Putamen (tissue), 1 donor: ENCODE results near the gene DYNC1LI1.

Experiments
- DNase-seq: peaks from one replicate; pipeline ENCODE4 v3.0.0-alpha.2; 2016; ENCODE audit warnings: low spot score

DYNC1LI1 gene

DNA sequence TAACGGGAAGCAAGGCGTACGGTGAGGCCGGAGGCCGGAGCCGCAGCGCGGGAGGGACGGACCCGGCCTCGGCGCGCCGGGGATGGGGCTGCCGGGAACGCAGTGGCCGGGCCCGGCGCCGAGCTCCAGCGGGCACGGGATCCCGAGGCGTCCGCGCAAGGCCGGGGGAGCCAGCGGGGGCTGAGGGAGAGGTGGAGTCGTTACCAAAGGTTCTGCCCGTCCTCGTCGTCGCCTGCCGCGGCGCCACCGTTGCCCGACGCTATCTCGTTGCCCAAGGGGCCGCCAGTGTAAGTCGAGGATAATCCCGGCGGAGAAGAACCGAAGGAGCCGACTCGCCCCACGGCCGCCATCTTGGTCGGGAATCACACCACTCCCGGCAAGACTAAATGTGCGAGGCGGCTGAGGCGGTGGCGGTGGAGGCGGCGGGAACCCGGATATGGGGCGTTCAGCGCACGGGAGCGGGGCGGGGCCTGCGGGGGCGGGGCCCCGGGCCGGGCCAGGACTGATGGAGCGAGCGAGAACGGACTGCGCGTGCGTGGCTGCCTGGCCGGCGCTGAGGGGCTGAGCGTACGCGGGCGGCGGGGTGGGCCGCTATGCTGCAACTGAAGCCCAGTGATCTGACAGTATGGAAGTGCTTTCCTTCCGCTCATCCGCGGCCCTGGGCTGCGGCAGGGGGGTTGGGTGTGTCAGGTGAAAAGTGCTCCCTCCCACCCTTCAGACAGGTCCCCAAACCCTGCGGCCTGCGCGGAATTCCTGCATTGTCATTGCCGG lies at the start of gene DYNC1LI1:
DYNC1LI1 (minus strand) TSS at position 438 of the 771 bp plus-strand sequence; CDS start at position 350, 88 bp downstream.
- DNase-seq = peak; percentile 94

DNA sequence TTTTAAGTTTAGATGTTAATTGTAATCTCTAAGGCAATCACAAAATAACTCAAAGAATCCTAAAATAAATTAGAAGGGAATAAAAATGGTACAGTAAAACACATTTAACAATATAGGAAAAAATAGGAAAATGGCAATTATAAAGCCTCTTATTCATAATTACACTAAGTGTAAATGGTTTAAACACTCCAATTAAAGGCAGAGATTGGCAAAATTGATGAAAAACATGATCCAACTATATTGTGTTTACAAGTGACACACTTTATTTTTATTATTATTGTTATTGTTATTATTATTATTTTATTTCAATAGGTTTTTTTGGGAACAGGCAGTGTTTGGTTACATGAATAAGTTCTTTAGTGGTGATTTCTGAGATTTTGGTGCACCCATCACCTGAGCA lies 48.7 kb upstream of the DYNC1LI1 start:
- DNase-seq = no peak

DNA sequence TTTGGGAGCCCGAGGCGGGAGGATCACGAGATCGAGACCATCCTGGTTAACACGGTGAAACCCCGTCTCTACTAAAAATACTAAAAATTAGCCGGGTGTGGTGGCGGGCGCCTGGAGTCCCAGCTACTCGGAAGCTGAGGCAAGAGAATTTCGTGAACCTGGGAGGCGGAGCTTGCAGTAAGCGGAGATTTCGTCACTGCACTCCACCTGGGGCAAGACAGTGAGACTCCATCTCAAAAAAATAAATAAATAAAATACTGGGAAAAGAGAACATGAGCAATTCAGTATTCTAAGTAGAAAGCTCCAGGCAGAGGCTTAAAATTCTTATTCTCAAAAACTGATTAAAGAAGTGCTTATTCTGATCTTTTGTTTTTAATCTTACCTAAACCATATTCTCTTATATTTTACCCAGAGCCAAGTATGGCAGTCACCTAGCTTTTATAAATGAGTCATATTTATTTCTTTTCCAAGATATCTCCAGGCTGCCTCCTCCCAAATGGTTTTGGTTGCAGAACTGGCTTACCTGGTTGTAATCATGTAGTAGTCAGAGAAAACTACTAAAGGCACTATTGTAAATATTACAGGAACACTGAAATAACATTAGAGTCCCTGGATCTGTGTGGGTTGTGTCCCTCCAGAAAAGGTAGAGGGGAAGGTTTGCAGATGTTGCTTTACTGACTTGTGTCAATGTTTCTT lies 45.8 kb upstream of the DYNC1LI1 start:
- DNase-seq = no peak

DNA sequence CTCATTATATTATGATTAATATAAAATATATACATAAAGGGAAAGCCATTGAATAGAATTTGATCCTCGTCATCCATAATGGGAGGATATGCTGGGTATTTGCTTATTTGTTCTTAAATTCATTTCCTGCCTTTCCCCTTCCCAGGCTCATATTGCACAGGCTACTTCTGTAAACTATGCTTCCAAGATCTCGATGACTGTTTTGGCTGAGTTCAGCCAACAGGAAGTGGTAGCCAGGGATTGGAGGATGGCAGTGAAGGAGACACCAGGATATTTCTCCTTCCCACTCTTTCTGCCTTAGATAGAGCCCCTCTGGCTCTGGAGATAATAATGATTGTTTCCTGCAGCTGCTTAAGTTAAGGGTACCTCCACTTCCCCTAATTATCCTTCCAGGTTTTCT lies 44.3 kb upstream of the DYNC1LI1 start:
- DNase-seq = no peak

DNA sequence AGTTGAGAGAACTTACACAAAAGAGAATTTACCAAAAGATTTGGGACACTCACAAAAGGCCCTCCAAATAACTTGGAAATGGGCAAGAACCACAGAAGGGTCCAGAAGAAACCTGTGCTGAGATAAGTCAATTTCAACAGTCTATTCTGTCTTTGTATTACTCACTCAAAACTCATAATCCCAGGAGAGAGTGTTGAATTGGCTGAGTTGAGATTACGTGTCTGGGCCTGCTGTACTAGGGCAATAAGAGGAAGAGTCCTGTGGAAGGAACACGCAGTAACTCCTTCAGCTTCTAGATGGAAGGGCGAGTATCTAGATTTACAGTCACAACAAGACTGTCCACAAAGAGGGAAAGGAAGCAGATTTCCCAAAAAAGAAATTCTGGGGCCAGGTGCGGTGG lies 42.5 kb upstream of the DYNC1LI1 start:
- no peak for DNase-seq

DNA sequence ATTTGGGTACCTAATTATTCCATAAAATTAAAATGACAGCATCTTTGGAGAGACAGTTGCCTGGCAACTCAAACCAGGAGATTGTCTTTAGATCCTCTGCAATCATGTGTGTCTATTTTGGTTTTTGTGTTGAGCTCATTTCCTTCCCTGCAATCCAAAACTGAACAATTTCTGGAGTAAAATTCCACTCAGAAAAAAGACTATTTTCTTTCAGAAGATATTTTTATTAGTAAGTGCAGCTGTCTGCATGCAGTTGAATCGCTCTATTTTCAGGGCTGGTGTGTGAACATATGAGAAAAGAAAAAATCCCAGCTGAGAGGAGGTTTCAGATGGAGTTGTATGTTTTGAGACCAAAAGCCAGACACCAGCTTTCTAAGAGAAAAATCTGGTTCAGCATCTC lies 41.9 kb upstream of the DYNC1LI1 start:
- peak; percentile 35 for DNase-seq

DNA sequence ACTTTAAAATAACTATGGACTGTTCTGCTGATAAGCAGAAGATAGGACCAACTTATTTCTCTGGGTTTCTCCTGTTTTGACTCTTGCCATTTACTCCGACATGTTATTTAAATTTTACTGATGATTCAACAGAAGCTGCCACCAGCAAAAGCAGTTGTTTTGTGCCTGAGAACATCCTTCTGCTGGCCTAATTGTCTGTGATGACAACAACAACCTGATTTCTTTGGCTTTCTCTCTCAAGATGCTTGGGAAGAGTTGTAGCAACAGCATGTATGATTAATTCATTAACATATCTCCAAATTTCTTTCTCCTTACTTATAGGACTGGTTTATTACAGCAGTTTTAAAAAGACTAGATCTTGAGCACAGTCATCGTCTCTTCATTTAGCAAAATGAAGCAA lies 36.9 kb upstream of the DYNC1LI1 start:
- no peak for DNase-seq

DNA sequence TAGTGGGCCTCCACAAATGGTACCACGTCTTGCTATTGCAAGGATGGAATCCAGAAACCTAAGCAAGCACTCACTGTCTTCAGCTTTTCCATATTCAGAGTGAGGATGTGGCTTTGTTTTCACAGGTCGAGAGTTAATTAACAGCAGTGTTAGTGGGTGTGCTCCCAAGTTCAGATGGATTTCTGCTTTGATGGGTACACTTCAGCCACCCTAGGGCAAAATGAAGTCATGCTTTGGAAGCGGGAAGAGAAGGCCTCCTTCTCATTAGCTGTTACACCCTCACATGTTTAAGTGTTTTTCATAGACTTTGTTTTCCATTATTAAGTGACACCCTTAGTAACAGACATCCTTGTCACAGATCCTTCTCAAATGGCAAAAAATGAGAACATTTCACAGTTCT lies 36.3 kb upstream of the DYNC1LI1 start:
- DNase-seq = no peak

DNA sequence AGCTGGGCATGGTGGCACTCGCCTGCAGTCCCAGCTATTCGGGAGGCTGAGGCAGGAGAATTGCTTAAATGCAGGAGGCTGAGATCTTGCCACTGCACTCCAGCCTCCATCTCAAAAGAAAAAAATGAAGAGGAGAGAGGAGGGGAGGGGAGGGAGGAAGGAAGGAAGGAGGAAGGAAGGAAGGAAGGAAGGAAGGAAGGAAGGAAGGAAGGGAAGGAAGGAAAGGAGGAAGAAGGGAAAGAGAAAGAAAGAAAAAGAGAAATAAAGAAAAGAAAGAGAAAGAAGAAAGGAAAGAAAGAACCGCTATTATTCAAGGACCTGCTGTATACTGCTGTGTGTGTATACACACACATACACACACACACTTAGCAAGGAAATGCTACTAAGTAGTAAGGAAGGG lies 35.6 kb upstream of the DYNC1LI1 start:
- no peak for DNase-seq

DNA sequence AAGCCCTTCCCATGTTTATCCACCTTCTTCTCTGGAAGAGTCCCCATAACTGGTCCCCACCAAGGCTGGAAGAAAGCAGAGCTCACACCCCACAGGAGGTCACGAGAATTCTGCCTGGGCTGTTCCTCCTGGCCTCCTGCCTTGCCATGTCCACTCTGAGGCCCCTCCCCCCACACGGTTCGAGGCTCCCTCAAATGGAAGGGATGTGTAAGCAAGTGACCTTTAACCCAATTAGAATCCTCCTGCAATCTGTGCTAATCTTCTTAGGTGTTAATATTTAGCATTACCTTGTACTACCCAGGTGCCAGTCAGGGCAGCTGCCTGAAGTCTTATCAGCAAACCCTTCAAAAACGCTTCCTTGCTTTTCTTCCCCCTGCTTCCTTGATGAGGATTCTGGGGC lies 32.4 kb upstream of the DYNC1LI1 start:
- DNase-seq = no peak

DNA sequence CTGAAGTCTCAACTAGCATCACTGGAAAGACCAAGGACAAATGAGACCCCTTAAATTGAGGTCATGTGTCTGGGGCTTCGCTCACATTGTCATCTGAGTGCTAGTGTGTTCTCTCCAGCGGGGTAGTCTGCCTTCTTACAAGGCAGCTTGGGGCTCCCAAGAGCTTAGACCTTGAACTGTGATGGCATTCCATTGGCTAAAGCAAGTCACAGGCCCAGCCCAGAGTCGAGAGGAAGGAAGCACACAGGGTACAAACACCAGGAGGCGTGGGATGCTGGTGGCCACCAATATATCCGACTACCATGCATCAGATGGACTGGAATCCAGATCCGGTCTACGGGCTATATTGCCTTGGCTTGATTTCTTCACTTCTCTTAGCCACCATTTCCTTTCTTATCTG lies 31.5 kb upstream of the DYNC1LI1 start:
- DNase-seq = no peak

DNA sequence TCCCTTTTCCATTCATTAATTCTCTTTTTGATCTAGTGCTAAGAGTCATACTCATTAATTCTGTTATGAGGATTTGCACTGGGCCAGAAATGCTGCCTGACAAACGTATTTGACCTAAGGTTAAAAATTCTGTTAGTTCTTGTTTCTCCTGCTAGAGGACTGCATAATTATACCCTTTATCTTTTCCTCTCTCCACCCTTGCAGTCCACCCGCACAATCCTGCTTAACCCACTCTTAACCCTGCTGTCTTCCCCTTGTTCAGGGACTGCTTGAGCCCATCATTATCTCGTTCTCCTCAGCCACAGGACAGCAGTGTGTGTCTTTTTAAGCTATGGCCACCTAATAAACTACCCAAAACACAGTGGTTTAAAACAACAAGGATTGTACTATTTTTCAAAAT lies 31.1 kb upstream of the DYNC1LI1 start:
- no peak for DNase-seq

DNA sequence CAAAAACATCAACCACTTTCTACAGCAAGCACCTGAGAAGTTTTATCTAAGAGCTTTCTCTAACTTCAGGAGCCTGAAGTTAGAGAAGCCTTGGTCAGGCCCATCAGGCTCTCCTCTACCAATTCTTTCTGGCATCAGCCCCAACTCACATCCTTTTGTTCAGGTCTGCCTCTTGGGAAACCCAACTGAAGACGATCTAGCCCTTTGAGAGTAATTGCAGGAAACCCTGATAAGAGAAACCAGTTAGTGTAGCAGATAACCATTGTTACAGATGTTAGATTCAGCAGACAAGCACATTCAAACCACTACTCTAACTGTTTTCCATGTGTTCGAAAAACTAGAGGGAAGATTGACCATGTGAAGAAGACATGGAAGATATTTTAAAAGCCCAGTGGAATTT lies 27.0 kb upstream of the DYNC1LI1 start:
- DNase-seq = no peak

DNA sequence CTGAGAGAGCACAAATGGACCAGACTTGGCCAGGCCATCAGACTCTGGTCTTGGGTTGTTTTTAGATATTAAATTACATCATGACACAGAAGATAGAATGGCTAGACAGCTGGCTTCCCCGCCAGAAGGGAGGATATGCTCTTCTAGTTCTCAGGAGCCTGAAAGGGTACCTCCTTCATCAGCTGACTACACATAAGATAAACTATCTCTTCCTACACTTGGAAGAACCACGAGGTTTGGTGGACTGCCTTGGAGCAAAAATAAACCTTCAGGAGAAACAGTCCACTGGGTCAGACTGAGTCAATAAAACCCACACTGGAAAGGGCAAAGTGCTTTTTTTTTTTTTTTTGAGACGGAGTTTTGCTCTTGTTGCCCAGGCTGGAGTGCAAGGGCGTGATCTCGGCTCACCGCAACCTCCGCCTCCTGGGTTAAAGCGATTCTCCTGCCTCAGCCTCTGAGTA lies 26.3 kb upstream of the DYNC1LI1 start:
- no peak for DNase-seq

DNA sequence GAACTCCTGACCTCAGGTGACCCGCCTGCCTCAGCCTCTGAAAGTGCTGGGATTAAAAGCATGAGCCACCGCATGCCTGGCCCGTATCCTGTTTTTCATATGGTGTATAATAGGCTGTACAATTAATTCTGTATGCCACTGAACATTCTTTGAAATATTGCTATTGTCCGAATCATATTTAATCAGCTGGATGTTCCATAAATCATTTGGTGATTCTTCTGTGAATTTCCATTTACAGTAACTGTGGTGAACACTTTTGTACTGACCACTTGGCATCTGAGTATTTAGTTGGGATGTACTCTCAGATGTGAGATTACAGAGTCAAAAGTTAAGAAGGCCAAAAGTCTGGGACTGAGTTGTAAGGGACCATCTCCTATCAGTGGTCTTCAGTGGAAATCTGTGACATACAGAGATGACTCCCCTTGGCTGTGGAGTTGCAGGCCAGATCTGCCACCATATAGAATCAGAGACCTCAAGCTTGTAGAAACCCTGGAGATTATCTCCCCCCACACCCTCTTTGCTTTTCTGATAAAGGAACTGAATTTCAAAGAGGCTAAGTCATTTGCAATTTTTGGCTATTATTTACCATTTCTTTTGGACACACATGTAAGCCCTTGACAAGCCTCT lies 25.7 kb upstream of the DYNC1LI1 start:
- no peak for DNase-seq

DNA sequence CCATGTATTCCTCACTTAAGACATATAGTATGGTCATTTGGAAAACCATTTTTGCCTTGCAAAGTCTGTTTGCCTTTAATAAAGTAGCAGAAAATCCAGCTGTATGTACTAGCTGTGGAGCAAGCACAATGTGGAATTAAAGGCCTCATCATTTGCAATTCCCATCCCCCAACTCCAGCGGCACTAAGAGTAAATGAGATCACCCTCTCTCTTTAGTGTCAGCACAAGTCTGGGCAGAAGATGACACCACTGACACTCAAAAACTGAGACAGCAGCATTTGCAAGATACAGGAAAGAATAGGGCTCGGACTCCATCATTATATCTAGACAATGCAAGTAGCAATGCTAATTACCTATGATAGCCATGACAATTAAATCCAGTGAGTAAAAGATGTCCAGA lies 24.7 kb upstream of the DYNC1LI1 start:
- no peak for DNase-seq

DNA sequence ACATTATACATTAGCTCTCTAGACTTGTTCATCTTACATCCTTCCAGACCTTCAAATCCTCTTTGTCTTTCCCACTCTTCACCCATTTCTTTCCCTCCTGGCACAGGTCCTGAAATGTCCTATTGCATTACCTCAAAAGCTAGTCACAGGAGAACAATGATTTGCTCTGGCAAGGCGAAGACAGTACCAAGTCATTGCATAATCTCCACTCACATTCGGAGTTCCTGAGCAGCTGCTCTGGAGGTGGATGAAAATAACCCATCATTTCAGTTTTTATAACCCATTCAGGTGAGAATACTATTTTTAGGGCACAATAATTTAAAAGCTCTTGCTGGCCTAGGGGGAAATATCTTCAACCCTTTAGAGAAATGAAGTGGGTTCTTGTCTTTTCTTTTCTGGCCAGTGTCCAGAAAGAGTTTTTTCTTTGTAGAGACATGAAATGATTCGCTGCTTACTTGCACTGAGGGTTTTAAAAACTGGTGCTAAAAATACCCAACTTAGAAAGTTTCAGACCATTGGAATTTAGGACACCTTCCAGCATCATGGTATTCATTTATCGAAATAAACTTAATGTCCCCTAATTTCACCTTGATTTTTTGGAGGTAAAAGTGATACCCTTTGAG lies 23.4 kb upstream of the DYNC1LI1 start:
- peak; percentile 61 for DNase-seq

DNA sequence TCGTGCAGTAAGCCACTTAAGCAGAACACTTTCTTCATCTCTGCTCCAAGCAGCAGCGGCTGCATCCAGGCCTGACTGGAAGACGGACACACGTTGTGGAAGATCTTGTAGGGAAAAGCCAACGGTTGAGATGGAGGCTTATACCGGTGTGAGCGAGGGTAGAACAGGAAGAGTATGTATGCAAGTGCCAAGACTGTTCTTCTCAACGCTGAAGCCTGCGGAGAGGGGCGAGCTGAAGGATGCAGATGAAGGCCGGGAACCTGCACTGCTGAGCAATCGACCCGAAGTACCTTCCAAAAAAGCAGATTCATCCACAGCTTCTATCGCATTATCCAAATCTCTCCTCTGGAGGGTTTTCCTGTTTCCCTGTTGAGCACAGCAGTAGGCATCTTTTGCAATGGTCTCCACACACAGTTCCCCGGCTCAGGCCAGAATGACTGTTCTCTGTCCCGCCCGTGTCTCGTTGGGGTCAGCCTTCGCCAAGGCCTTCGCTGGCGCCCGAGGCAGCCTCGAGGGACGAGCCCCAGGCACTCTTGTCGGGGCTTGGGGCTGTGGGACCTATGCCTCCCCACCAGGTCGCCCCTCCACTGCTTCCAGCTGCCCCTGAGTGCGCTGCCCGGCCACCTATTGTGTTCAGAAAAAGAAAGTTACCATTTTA lies 22.2 kb upstream of the DYNC1LI1 start:
- DNase-seq = no peak

DNA sequence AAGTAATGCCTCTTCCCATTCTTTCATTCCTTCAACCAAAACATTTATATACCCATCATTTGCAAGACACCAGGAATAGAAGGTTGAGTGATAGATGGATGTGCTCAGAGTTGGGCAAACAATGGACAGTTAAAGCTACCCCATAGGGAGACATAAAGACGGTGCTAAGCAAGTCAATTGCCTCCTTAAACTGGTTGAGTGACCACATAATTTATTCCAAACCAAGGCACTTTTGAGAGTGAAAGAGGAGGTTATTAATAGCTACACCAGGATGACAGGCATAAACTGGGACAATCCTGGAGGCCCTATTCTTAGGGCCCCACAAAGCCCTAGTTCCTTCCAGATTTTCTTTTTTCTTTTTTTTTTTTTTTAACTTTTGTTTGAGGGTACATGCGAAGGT lies 21.4 kb upstream of the DYNC1LI1 start:
- DNase-seq = no peak

DNA sequence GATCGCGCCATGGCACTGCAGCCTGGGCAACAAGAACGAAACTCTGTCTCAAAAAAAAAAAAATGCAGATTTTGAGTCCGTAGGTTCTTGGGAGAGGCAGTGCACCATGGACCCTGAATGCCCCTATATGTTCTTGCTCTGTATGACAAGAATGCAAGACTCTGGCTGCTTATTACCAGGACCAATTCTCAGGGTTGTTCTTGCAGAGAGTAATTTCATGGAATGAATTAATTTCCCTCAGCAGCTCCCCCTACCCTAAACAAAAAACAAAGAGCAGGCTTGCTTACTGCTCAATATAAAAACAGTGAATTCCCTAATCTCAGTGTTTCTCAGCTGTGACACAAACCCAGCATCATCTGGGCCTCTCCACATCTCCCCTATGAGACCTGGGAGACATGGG lies 20.5 kb upstream of the DYNC1LI1 start:
- DNase-seq = no peak

DNA sequence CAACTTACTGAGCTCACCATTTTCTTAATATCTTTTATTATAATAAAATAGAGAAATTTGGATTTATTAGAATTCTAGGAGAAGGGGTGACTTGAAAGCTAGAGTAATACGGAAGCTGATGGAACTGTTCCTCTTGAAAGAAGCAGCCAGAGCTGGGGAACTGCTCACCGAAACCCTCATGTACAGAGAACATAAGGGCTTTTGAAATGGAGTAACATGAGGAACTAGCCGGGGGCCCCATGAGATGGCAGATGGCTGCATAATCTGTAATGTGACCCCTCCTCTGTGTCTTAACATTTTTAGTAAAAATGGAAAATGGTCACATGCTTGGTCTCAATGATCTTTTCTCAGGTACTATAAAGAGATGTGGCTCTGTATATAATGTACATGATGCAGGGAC lies 15.7 kb upstream of the DYNC1LI1 start:
- DNase-seq = no peak

DNA sequence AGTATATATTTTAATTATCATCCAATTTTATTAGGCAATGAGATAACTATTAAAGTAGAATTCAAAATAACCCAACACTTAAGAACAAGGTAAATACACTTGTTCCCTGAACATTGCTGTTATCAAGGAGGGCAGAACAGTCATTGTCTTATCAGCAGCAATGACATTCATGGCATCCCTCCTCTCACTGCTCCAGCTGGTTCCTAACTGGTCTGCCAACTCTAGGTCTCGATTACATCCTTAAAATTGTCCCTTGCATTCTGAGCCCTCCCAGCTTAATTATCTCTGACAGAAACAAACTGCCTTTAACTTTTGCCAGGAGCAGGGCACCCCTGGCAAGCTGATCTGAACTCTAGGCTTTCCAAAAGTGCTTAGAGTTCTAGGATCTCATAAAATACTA lies 14.0 kb upstream of the DYNC1LI1 start:
- DNase-seq = no peak
